Measurements from ENCODE around the gene FAM120B.

FAM120B gene

GRCh38 chr6:170294813-170295509 is 11.6 kb upstream of the FAM120B start:
- Mint-ChIP-seq H3K4me3 (peak overlapping the region; percentile 81), H3K27ac (no peak overlapping the region), H3K36me3 (ENCODE audit: low read depth) (peaks cover 5% of the 10 kb centered on the region), H3K4me1 (ENCODE audit: low read depth) (peaks cover 62% of the 10 kb centered on the region), H3K27me3 (peaks cover 95% of the 10 kb centered on the region), H3K9me3 (no peaks in the 10 kb centered on the region)
- intact Hi-C loops (cut with micrococcal nuclease): loop anchor here (10.0 kb wide), 1 partner anchor 300 kb away; no protein-coding TSS in a partner anchor

- H3K4me1 Mint-ChIP-seq (ENCODE audit: low read depth): peaks cover 55% of the 10 kb centered on the region
- no peaks in the 10 kb centered on the region for H3K9me3 Mint-ChIP-seq
- intact Hi-C loops (cut with micrococcal nuclease): loop anchor here (10.0 kb wide), 1 partner anchor 301 kb away; no protein-coding TSS in a partner anchor
- peak overlapping the region; percentile 81 for H3K4me3 Mint-ChIP-seq
- no peak overlapping the region for H3K27ac Mint-ChIP-seq
- H3K36me3 Mint-ChIP-seq (ENCODE audit: low read depth): no peaks in the 10 kb centered on the region
- H3K27me3 Mint-ChIP-seq: peaks cover 95% of the 10 kb centered on the region
Observed at GRCh38 chr6:170295510-170296422, 10.8 kb upstream of the FAM120B start.

GRCh38 chr6:170296423-170296745 is 10.2 kb upstream of the FAM120B start:
- H3K4me3 Mint-ChIP-seq: no peak overlapping the region
- peaks cover 51% of the 10 kb centered on the region for H3K4me1 Mint-ChIP-seq (ENCODE audit: low read depth)
- no peaks in the 10 kb centered on the region for H3K9me3 Mint-ChIP-seq
- peaks cover 96% of the 10 kb centered on the region for H3K27me3 Mint-ChIP-seq
- no peak overlapping the region for H3K27ac Mint-ChIP-seq
- H3K36me3 Mint-ChIP-seq (ENCODE audit: low read depth): no peaks in the 10 kb centered on the region
- intact Hi-C loops (cut with micrococcal nuclease): loop anchor here (10.0 kb wide), 1 partner anchor 302 kb away; no protein-coding TSS in a partner anchor

GRCh38 chr6:170296746-170297575 is 9.6 kb upstream of the FAM120B start:
- intact Hi-C loops (cut with micrococcal nuclease): loop anchor here (10.0 kb wide), 1 partner anchor 302 kb away; no protein-coding TSS in a partner anchor
- H3K4me1 Mint-ChIP-seq (ENCODE audit: low read depth): peaks cover 46% of the 10 kb centered on the region
- H3K4me3 Mint-ChIP-seq: no peak overlapping the region
- no peaks in the 10 kb centered on the region for H3K9me3 Mint-ChIP-seq
- no peaks in the 10 kb centered on the region for H3K36me3 Mint-ChIP-seq (ENCODE audit: low read depth)
- no peak overlapping the region for H3K27ac Mint-ChIP-seq
- peaks cover 95% of the 10 kb centered on the region for H3K27me3 Mint-ChIP-seq

DNA sequence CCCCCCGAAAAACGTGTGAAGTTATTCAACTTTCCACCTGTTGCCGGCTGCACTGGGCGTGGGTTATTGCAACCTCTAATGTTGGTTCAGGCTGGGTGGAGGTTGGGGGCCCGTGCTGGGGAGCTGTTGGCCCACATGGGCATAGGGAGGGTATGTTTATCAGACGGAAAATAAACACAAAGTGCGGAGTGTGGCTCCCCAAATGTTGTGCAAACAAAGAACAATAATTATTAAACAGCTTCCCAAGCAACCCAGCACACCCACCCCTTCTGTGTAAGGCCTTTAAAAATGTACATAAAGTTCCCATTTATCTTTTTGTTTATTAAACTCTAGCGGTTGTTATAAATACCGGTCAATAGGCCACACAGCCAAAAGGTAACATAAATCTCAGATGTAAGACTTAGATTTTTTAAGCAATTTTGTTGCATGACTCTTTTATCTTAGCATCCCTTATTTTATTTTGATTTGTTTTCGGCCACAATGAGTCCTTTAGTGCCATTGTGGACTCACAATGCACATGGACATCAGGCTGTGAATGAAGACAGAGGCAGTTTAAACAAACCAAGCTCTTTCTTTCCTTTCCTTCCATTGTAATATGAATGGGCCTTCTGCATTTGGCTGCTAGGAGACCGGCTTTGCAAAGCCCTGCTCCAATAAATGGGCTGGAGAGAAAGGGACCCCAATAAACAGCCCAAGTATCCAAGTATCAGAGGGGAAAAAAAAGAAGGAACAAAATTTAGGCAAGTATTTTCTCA is 8.8 kb upstream of the FAM120B start:
- Mint-ChIP-seq H3K9me3 (no peaks in the 10 kb centered on the region), H3K27ac (no peak overlapping the region), H3K4me3 (no peak overlapping the region), H3K36me3 (ENCODE audit: low read depth) (no peaks in the 10 kb centered on the region), H3K27me3 (peaks cover 91% of the 10 kb centered on the region), H3K4me1 (ENCODE audit: low read depth) (peaks cover 38% of the 10 kb centered on the region)
- intact Hi-C loops (cut with micrococcal nuclease): loop anchor here (10.0 kb wide), 1 partner anchor 303 kb away; no protein-coding TSS in a partner anchor

DNA sequence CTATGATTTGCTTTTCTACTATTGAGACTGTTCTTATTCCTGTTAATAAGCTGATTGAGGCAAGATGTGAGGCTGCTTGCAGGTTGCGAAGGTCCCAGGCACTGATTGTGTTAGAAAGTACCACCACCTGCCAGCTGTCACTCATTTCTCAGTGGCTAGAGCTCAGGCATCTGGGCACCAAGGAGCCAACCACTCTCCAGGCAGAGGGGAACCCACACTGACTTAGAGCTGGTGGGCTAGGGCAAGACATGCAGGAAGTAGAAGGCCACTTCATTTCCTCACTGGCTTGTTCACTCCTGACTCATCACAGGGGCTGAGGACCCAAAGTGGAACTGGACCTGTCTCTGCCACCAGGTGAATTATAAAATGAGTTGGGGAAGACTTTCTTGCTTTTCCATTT is 7.9 kb upstream of the FAM120B start:
- intact Hi-C loops (cut with micrococcal nuclease): loop anchor here (10.0 kb wide), 1 partner anchor 304 kb away; no protein-coding TSS in a partner anchor
- Mint-ChIP-seq H3K27ac (no peak overlapping the region), H3K9me3 (no peaks in the 10 kb centered on the region)

GRCh38 chr6:170301184-170301583 is 5.4 kb upstream of the FAM120B start:
- Mint-ChIP-seq H3K4me3 (no peak overlapping the region), H3K27me3 (peaks cover 69% of the 10 kb centered on the region), H3K36me3 (ENCODE audit: low read depth) (peaks cover under 1% of the 10 kb centered on the region), H3K27ac (no peak overlapping the region), H3K9me3 (no peaks in the 10 kb centered on the region), H3K4me1 (ENCODE audit: low read depth) (peaks cover 18% of the 10 kb centered on the region)
- intact Hi-C loops (cut with micrococcal nuclease): no loop called here

More for the DNA sequence above, 7.9 kb upstream of the FAM120B start:
- Mint-ChIP-seq H3K27me3 (peaks cover 86% of the 10 kb centered on the region), H3K4me1 (ENCODE audit: low read depth) (peaks cover 31% of the 10 kb centered on the region), H3K36me3 (ENCODE audit: low read depth) (no peaks in the 10 kb centered on the region), H3K4me3 (no peak overlapping the region)

GRCh38 chr6:170305805-170306323 is 694 bp upstream of the FAM120B start:
- H3K27ac Mint-ChIP-seq: peak overlapping the region; percentile 97
- intact Hi-C loops (cut with micrococcal nuclease): loop anchor here (2.0 to 5.0 kb wide), 3 partner anchors 13 to 604 kb away; partner anchors contain the start of genes C6orf120, PSMB1, TBP and WDR27
- peaks cover 32% of the 10 kb centered on the region for H3K36me3 Mint-ChIP-seq (ENCODE audit: low read depth)
- no peaks in the 10 kb centered on the region for H3K9me3 Mint-ChIP-seq
- peak overlapping the region; percentile 99 for H3K4me3 Mint-ChIP-seq
- H3K27me3 Mint-ChIP-seq: peaks cover 26% of the 10 kb centered on the region
- peaks cover 43% of the 10 kb centered on the region for H3K4me1 Mint-ChIP-seq (ENCODE audit: low read depth)

DNA sequence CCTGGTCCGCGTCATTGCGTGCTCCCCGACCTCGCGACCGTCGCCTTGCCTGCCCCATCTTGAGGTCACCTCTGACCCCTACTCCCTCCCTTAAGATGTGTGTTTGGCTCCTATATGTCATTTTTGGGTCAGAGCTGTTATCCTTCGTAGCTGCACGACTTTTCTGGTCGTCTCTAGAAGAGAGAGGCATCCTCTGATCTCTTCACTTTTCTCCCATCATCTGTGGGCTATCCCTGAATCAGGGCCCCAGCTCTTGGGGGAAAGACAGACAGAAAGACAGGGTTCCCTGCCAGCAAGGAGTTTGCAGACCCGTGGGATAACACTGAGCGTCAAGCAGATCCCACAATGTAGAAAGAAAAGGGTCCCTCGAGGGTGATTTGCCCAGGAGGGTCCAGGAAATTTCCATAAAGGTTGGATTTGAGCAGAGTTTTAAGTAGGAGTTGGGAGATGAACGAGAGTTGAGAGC is 555 bp downstream of the FAM120B start:
- intact Hi-C loops (cut with micrococcal nuclease): loop anchor here (2.0 to 5.0 kb wide), 3 partner anchors 14 to 605 kb away; partner anchors contain the start of genes C6orf120, PSMB1, TBP and WDR27
- H3K27ac Mint-ChIP-seq: peak overlapping the region; percentile 97
- H3K4me1 Mint-ChIP-seq (ENCODE audit: low read depth): peaks cover 51% of the 10 kb centered on the region
- no peaks in the 10 kb centered on the region for H3K9me3 Mint-ChIP-seq
- peaks cover 17% of the 10 kb centered on the region for H3K27me3 Mint-ChIP-seq
- H3K36me3 Mint-ChIP-seq (ENCODE audit: low read depth): peaks cover 40% of the 10 kb centered on the region
- H3K4me3 Mint-ChIP-seq: peak overlapping the region; percentile 99

GRCh38 chr6:170308761-170309160 is 2.2 kb downstream of the FAM120B start:
- H3K27ac Mint-ChIP-seq: no peak overlapping the region
- H3K9me3 Mint-ChIP-seq: no peaks in the 10 kb centered on the region
- no peak overlapping the region for H3K4me3 Mint-ChIP-seq
- peaks cover 40% of the 10 kb centered on the region for H3K36me3 Mint-ChIP-seq (ENCODE audit: low read depth)
- intact Hi-C loops (cut with micrococcal nuclease): loop anchor here (5.0 kb wide), 2 partner anchors 244 to 606 kb away; partner anchors contain the start of genes C6orf120, PSMB1, TBP and WDR27
- peaks cover 56% of the 10 kb centered on the region for H3K4me1 Mint-ChIP-seq (ENCODE audit: low read depth)
- peaks cover 7% of the 10 kb centered on the region for H3K27me3 Mint-ChIP-seq

- Mint-ChIP-seq H3K36me3 (ENCODE audit: low read depth) (peaks cover 44% of the 10 kb centered on the region), H3K9me3 (no peaks in the 10 kb centered on the region), H3K4me1 (ENCODE audit: low read depth) (peaks cover 58% of the 10 kb centered on the region), H3K27me3 (no peaks in the 10 kb centered on the region), H3K4me3 (no peak overlapping the region), H3K27ac (no peak overlapping the region)
- intact Hi-C loops (cut with micrococcal nuclease): loop anchor here (10.0 kb wide), 1 partner anchor 477 kb away; no protein-coding TSS in a partner anchor
Observed at GRCh38 chr6:170311696-170312095, 5.1 kb downstream of the FAM120B start.

DNA sequence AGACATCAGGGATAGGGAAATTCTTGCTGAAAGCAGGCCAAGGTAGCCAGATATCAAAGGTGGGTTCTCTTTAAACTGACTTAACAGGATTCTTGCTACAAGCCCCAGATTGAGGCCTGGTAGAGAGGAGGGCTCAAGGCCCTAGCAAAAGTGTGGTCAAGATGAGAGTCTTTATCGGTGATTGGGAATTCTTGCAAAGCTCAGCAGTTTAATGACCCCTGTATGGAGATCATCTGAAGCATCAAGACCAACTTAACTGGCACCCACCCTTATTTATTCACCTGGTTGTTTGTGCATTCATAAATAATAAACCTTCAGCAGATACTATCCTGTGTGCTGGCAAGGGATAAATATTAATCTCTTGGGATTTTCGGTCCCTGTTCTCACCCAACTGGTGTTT is 6.3 kb downstream of the FAM120B start:
- Mint-ChIP-seq H3K9me3 (no peaks in the 10 kb centered on the region), H3K36me3 (ENCODE audit: low read depth) (peaks cover 41% of the 10 kb centered on the region)

More for the DNA sequence above, 6.3 kb downstream of the FAM120B start:
- Mint-ChIP-seq H3K4me3 (no peak overlapping the region), H3K27me3 (no peaks in the 10 kb centered on the region), H3K27ac (no peak overlapping the region), H3K4me1 (ENCODE audit: low read depth) (peaks cover 47% of the 10 kb centered on the region)
- intact Hi-C loops (cut with micrococcal nuclease): loop anchor here (10.0 kb wide), 1 partner anchor 478 kb away; no protein-coding TSS in a partner anchor

Measured in dendritic cell treated with granulocyte-macrophage colony-stimulating factor and Interleukin-4, amounts not matched to agents 40 ng/mL and 50 ng/mL, for 4 days (primary cell).